H1 (cell line): ENCODE data around the gene MAPK11. TPM values are rescaled to one million over a fixed set of nuclear protein-coding genes. Genes with fewer than 3 reads are reported as not detected.

Experiments
- CTCF ChIA-PET: fragments of 300-600 bp; sonication (Branson Sonifier 250); formaldehyde crosslinking; loops from one replicate; lab custom pipeline; 2021; ENCODE audit not compliant: partially characterized antibody; lab: Charles Lee
- POLR2A ChIA-PET: fragments of 300-600 bp; sonication (Branson Sonifier 250); formaldehyde crosslinking; loops from one replicate; lab custom pipeline; 2021; ENCODE audit warnings: inconsistent platforms; ENCODE audit not compliant: partially characterized antibody; lab: Charles Lee
- DNase-seq, 2 experiments: peaks; one replicate each; pipeline versions ENCODE4 v3.0.0 to v3.0.0-alpha.2; 2010 to 2022; ENCODE audit warnings: low spot score in 2 of 2, low read depth in 1 of 2, mixed read lengths in 1 of 2
- FAIRE-seq: peaks from 2 replicates; lab custom pipeline; 2011; peaks lifted over from hg19 to GRCh38; lab: Jason Lieb, UNC
- H2AFZ ChIP-seq: 2 replicates; pipeline ENCODE4 v1.8.1; 2012; ENCODE audit warnings: low read length, inconsistent platforms
- H2AK5ac ChIP-seq: 2 replicates; pipeline ENCODE4 v1.6.1; 2013; ENCODE audit warnings: low read depth, low read length
- H2BK120ac ChIP-seq: replicated peaks from 2 replicates; pipeline ENCODE3; 2013; ENCODE audit warnings: low read depth, low read length, inconsistent platforms
- H2BK12ac ChIP-seq: 2 replicates; pipeline ENCODE4 v1.6.1; 2013; ENCODE audit warnings: low read depth, low read length
- H2BK15ac ChIP-seq: 2 replicates; pipeline ENCODE4 v1.6.1; 2013; ENCODE audit warnings: low read length
- H2BK20ac ChIP-seq: 2 replicates; pipeline ENCODE4 v1.6.1; 2013; ENCODE audit warnings: low read length
- H2BK5ac ChIP-seq: 2 replicates; pipeline ENCODE4 v1.6.1; 2013; ENCODE audit warnings: low read depth, low read length
- H3K14ac ChIP-seq: 2 replicates; pipeline ENCODE4 v1.6.1; 2013; ENCODE audit warnings: inconsistent platforms; ENCODE audit not compliant: insufficient read length
- H3K18ac ChIP-seq: 2 replicates; pipeline ENCODE4 v1.6.1; 2013; ENCODE audit warnings: low read length; ENCODE audit errors: extremely low read depth
- H3K23ac ChIP-seq: 2 replicates; pipeline ENCODE4 v1.6.1; 2013; ENCODE audit warnings: inconsistent platforms; ENCODE audit not compliant: insufficient read length
- H3K23me2 ChIP-seq: 2 replicates; pipeline ENCODE4 v1.6.1; 2013; ENCODE audit warnings: low read depth, low read length
- H3K27ac ChIP-seq: 2 replicates; pipeline ENCODE4 v1.6.1; 2011; ENCODE audit warnings: low read depth, low read length, inconsistent platforms
- H3K27me3 ChIP-seq, 4 experiments: replicated peaks in 1 of 4; 1 replicate in 1 of 4; 2 replicates in 3 of 4; pipeline versions ENCODE4 v1.6.1 to v1.8.1; 2011 to 2013; ENCODE audit warnings: low read length in 3 of 4, mild to moderate bottlenecking in 3 of 4, inconsistent platforms in 2 of 4, mixed read lengths in 2 of 4, moderate library complexity in 1 of 4; ENCODE audit not compliant: control insufficient read depth in 3 of 4, insufficient read depth in 3 of 4; ENCODE audit errors: extremely low read depth in 1 of 4
- H3K36me3 ChIP-seq, 4 experiments: 2 replicates each; pipeline versions ENCODE4 v1.6.1 to v1.8.1; 2011 to 2013; ENCODE audit warnings: mild to moderate bottlenecking in 4 of 4, low read length in 3 of 4, moderate library complexity in 2 of 4, control low read depth in 1 of 4, inconsistent platforms in 1 of 4; ENCODE audit not compliant: insufficient read depth in 4 of 4, control insufficient read depth in 2 of 4
- H3K4ac ChIP-seq: replicated peaks from 2 replicates; pipeline ENCODE3; 2013; ENCODE audit warnings: low read length, low read depth, mixed read lengths, inconsistent platforms; ENCODE audit not compliant: insufficient read length
- H3K4me1 ChIP-seq, 4 experiments: replicated peaks in 1 of 4; 1 replicate in 1 of 4; 2 replicates in 3 of 4; pipeline versions ENCODE4 v1.6.1 to v1.8.1; 2011 to 2013; ENCODE audit warnings: low read length in 3 of 4, inconsistent platforms in 2 of 4, mixed read lengths in 1 of 4; ENCODE audit not compliant: insufficient read depth in 4 of 4, control insufficient read depth in 3 of 4
- H3K4me2 ChIP-seq, 2 experiments: 2 replicates each; pipeline versions ENCODE4 v1.6.1 to v1.8.1; 2011 to 2013; ENCODE audit warnings: low read depth in 2 of 2, low read length in 2 of 2, control low read depth in 1 of 2, inconsistent platforms in 1 of 2, mild to moderate bottlenecking in 1 of 2; ENCODE audit not compliant: insufficient read depth in 1 of 2
- H3K4me3 ChIP-seq, 4 experiments: fragments of 200-600, 300-600 bp in 1 of 4; sonication (generic), shearing (Covaris generic), sonication (Bioruptor Twin) in 1 of 4; 2 replicates each; pipeline versions ENCODE4 v1.5.1 to v1.8.1; 2011 to 2016; ENCODE audit warnings: low read length in 4 of 4, low read depth in 3 of 4, control low read depth in 2 of 4, inconsistent platforms in 2 of 4, mild to moderate bottlenecking in 2 of 4, mixed read lengths in 1 of 4, moderate library complexity in 1 of 4; ENCODE audit not compliant: insufficient read depth in 2 of 4; ENCODE audit errors: extremely low read depth in 1 of 4
- H3K56ac ChIP-seq: replicated peaks from 2 replicates; pipeline ENCODE3; 2013; ENCODE audit warnings: low read depth, mild to moderate bottlenecking, mixed read lengths, low read length, inconsistent platforms; ENCODE audit not compliant: insufficient read length
- H3K79me1 ChIP-seq: 2 replicates; pipeline ENCODE4 v1.6.1; 2013; ENCODE audit warnings: low read depth, low read length, control low read depth
- H3K79me2 ChIP-seq, 2 experiments: 2 replicates each; pipeline versions ENCODE4 v1.6.1 to v1.8.1; 2012 to 2013; ENCODE audit warnings: low read length in 2 of 2, mild to moderate bottlenecking in 2 of 2, inconsistent platforms in 1 of 2; ENCODE audit not compliant: insufficient read depth in 2 of 2, control insufficient read depth in 1 of 2
- H3K9ac ChIP-seq, 4 experiments: replicated peaks in 1 of 4; 1 replicate in 1 of 4; 2 replicates in 3 of 4; pipeline versions ENCODE4 v1.6.1 to v1.8.1; 2011 to 2013; ENCODE audit warnings: low read depth in 3 of 4, low read length in 3 of 4, control low read depth in 2 of 4, mild to moderate bottlenecking in 2 of 4, moderate library complexity in 2 of 4, inconsistent platforms in 1 of 4; ENCODE audit errors: extremely low read depth in 1 of 4
- H3K9me3 ChIP-seq, 2 experiments: 2 replicates each; pipeline versions ENCODE4 v1.6.1 to v1.8.1; 2012 to 2013; ENCODE audit warnings: mild to moderate bottlenecking in 2 of 2, moderate library complexity in 2 of 2, control low read depth in 1 of 2, inconsistent platforms in 1 of 2, low read depth in 1 of 2, low read length in 1 of 2, mixed read lengths in 1 of 2; ENCODE audit not compliant: insufficient read depth in 2 of 2
- H4K20me1 ChIP-seq, 2 experiments: replicated peaks in 1 of 2; 2 replicates each; pipeline versions ENCODE3 to v1.8.1; 2011 to 2013; ENCODE audit warnings: inconsistent platforms in 2 of 2, low read length in 2 of 2, mild to moderate bottlenecking in 1 of 2; ENCODE audit not compliant: insufficient read depth in 2 of 2, control insufficient read depth in 1 of 2
- H4K5ac ChIP-seq: 2 replicates; pipeline ENCODE4 v1.6.1; 2013; ENCODE audit warnings: low read length, low read depth, mixed read lengths, inconsistent platforms; ENCODE audit not compliant: insufficient read length
- H4K8ac ChIP-seq: 2 replicates; pipeline ENCODE4 v1.8.0; 2013; ENCODE audit warnings: mild to moderate bottlenecking, moderate library complexity, low read length, inconsistent platforms; ENCODE audit not compliant: insufficient read depth; ENCODE audit errors: extremely low read depth
- H4K91ac ChIP-seq: replicated peaks from 2 replicates; pipeline ENCODE3; 2013; ENCODE audit warnings: low read length, mixed read lengths, inconsistent platforms; ENCODE audit not compliant: insufficient read length
- CHD2 ChIP-seq: IDR thresholded peaks from 2 replicates; pipeline ENCODE4 v1.6.1; 2012; ENCODE audit warnings: low read length, improper control_type of control experiment
- WGBS, 2 experiments: shearing (Covaris generic) in 1 of 2; methylation state at CpG; one replicate each; pipeline versions ENCODE4 v1.1.6 to v1.1.7; 2013 to 2015; ENCODE audit warnings: low lambda C conversion rate in 2 of 2, mixed read lengths in 2 of 2, inconsistent platforms in 1 of 2, low coverage in 1 of 2, missing lambda C conversion rate in 1 of 2; ENCODE audit not compliant: insufficient replicate concordance in 2 of 2, insufficient coverage in 1 of 2, insufficient read length in 1 of 2; ENCODE audit errors: extremely low coverage in 1 of 2, missing lambda C conversion rate in 1 of 2; 5-methylcytosine and 5-hydroxymethylcytosine counted together
- polyA plus RNA-seq, 7 experiments: library from polyadenylated mRNA; depleted of rRNA in 3 of 7; stranded (reverse) in 5 of 7; unstranded in 2 of 7; fragments of >200 nt in 5 of 7; fragments of 200-250 nt in 2 of 7; gene quantifications; 1 replicate in 5 of 7; 2 replicates in 1 of 7; 4 replicates in 1 of 7; pipeline versions ENCODE4 v1.2.1 to v1.2.3, GENCODE V29; 2011 to 2013; ENCODE audit warnings: missing spikeins in 2 of 7, mixed read lengths in 2 of 7
- total RNA-seq: library from RNA; stranded (reverse); fragmentation: NEBNext Ultra II Directional; extraction: Animal tissue kit (Norgen Biotek cat#: 25700); gene quantifications from 2 replicates; pipeline ENCODE4 v1.2.1, GENCODE V29; 2021
- TF ChIP-seq, protein P1 (sequence below): IDR thresholded peaks from 2 replicates; pipeline ENCODE4 v1.6.1; 2012; ENCODE audit warnings: inconsistent platforms
- TF ChIP-seq, protein P2 (sequence below): IDR thresholded peaks from 2 replicates; pipeline ENCODE4 v1.6.1; 2012; ENCODE audit warnings: inconsistent platforms

Gene MAPK11
- total and polyA plus RNA-seq, 2 of the 8 experiments (the other 6 are each of a cell fraction or from before 2014, with no cell fraction given) = 0.70 to 1.5 TPM

DNA sequence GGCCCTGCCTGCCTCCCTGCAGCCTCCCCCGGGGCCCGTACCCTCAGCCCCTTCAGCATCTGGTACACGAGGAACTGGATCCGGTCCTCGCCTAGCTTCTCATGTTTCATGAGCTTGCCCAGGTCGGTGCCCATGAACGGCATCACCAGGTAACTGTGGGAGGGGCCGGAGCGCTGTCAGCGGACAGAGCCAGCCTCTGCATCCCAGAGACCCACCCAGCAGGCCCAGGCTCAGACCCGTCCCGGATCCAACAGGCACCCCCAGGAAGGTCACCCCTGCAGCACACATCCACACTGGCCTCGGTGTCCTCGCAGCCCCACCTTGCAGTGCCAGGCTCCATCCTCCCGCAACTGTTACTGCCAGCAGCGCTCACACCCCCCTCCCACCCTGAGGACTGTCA, 13.1 kb downstream of the MAPK11 start:
- Histone ChIP-seq H3K23ac (no peak overlapping the region), H3K23me2 (peaks cover 6% of the 10 kb centered on the region; the same call in 1 of the 2 replicates), H3K4me2 (no peak overlapping the region), H4K91ac (no peak overlapping the region), H4K5ac (no peak overlapping the region), H3K4me1 (peaks cover 0 to 9% (median 5%) of the 10 kb centered on the region in 4 experiments; a peak in 6 of 7 replicates), H3K79me1 (no peaks in the 10 kb centered on the region), H3K56ac (no peak overlapping the region), H3K36me3 (no peaks in the 10 kb centered on the region), H3K27me3 (peaks cover 1 to 13% (median 12%) of the 10 kb centered on the region in 4 experiments; a peak in 6 of 7 replicates), H3K27ac (no peak overlapping the region), H2BK5ac (no peak overlapping the region), H2AFZ (no peak overlapping the region), H2BK120ac (no peak overlapping the region), H2BK12ac (no peak overlapping the region), H4K8ac (no peak overlapping the region), H3K9me3 (no peaks in the 10 kb centered on the region), H3K79me2 (no peaks in the 10 kb centered on the region), H2BK20ac (no peak overlapping the region), H3K18ac (no peak overlapping the region), H3K14ac (no peak overlapping the region), H4K20me1 (peaks cover 5 to 12% of the 10 kb centered on the region in 2 experiments), H2BK15ac (no peak overlapping the region), H3K4ac (no peak overlapping the region), H3K9ac (no peak overlapping the region), H2AK5ac (no peak overlapping the region), H3K4me3 (no peak overlapping the region)
- 99% methylated on average over 13 of the region's 16 CpGs; no CpG with 5 or more reads in 1 of the 2 experiments for WGBS, 2 experiments
- CTCF ChIA-PET = no interaction called here
- POLR2A ChIA-PET = no interaction called here
- DNase-seq (no peak), FAIRE-seq (no peak)
- TF ChIP-seq, protein P1, sequence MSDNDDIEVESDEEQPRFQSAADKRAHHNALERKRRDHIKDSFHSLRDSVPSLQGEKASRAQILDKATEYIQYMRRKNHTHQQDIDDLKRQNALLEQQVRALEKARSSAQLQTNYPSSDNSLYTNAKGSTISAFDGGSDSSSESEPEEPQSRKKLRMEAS = no peak
- no peak for TF ChIP-seq CHD2
- TF ChIP-seq, protein P2, sequence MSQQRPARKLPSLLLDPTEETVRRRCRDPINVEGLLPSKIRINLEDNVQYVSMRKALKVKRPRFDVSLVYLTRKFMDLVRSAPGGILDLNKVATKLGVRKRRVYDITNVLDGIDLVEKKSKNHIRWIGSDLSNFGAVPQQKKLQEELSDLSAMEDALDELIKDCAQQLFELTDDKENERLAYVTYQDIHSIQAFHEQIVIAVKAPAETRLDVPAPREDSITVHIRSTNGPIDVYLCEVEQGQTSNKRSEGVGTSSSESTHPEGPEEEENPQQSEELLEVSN = no peak
